ENCODE results near the gene BTNL3. TPM values are rescaled to one million over a fixed set of nuclear protein-coding genes. Genes with fewer than 3 reads are reported as not detected.

The BTNL3 gene
- total and polyA plus RNA-seq, 2 experiments from 2014 or later = 0.08 TPM; not detected in 1

DNA sequence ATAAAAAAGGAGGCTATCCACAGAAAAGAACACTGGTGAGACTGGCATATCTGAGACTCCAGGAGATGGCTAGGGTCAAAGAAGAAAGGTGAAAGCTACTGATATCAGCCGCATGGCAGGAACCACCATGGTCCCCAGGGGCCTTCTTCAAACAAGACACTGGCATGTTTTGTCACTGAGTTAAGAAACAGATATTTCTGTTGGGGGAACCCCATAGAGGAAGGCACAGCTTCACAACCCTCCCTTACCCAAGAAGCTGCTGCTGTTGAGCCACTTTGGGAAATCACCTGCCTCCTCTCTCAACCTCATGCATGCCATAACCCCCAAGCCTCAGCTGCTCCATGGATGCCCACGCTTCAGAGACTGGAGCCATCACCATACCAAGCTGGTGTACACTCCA, 13.3 kb upstream of the BTNL3 start (continued):
- TF ChIP-seq, protein P1, sequence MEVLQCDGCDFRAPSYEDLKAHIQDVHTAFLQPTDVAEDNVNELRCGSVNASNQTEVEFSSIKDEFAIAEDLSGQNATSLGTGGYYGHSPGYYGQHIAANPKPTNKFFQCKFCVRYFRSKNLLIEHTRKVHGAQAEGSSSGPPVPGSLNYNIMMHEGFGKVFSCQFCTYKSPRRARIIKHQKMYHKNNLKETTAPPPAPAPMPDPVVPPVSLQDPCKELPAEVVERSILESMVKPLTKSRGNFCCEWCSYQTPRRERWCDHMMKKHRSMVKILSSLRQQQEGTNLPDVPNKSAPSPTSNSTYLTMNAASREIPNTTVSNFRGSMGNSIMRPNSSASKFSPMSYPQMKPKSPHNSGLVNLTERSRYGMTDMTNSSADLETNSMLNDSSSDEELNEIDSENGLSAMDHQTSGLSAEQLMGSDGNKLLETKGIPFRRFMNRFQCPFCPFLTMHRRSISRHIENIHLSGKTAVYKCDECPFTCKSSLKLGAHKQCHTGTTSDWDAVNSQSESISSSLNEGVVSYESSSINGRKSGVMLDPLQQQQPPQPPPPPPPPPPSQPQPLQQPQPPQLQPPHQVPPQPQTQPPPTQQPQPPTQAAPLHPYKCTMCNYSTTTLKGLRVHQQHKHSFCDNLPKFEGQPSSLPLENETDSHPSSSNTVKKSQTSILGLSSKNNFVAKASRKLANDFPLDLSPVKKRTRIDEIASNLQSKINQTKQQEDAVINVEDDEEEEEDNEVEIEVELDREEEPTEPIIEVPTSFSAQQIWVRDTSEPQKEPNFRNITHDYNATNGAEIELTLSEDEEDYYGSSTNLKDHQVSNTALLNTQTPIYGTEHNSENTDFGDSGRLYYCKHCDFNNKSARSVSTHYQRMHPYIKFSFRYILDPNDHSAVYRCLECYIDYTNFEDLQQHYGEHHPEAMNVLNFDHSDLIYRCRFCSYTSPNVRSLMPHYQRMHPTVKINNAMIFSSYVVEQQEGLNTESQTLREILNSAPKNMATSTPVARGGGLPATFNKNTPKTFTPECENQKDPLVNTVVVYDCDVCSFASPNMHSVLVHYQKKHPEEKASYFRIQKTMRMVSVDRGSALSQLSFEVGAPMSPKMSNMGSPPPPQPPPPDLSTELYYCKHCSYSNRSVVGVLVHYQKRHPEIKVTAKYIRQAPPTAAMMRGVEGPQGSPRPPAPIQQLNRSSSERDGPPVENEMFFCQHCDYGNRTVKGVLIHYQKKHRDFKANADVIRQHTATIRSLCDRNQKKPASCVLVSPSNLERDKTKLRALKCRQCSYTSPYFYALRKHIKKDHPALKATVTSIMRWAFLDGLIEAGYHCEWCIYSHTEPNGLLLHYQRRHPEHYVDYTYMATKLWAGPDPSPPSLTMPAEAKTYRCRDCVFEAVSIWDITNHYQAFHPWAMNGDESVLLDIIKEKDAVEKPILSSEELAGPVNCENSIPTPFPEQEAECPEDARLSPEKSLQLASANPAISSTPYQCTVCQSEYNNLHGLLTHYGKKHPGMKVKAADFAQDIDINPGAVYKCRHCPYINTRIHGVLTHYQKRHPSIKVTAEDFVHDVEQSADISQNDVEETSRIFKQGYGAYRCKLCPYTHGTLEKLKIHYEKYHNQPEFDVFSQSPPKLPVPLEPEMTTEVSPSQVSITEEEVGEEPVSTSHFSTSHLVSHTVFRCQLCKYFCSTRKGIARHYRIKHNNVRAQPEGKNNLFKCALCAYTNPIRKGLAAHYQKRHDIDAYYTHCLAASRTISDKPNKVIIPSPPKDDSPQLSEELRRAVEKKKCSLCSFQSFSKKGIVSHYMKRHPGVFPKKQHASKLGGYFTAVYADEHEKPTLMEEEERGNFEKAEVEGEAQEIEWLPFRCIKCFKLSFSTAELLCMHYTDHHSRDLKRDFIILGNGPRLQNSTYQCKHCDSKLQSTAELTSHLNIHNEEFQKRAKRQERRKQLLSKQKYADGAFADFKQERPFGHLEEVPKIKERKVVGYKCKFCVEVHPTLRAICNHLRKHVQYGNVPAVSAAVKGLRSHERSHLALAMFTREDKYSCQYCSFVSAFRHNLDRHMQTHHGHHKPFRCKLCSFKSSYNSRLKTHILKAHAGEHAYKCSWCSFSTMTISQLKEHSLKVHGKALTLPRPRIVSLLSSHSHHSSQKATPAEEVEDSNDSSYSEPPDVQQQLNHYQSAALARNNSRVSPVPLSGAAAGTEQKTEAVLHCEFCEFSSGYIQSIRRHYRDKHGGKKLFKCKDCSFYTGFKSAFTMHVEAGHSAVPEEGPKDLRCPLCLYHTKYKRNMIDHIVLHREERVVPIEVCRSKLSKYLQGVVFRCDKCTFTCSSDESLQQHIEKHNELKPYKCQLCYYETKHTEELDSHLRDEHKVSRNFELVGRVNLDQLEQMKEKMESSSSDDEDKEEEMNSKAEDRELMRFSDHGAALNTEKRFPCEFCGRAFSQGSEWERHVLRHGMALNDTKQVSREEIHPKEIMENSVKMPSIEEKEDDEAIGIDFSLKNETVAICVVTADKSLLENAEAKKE (CRISPR knock-in tag; IDR thresholded peaks at IDR 0.05) = no peak
- no peak for TF ChIP-seq STAT1 (IDR thresholded peaks at IDR 0.05; ENCODE audit: unreplicated experiment)
- no peak for TF ChIP-seq JUNB (IDR thresholded peaks at IDR 0.05; ENCODE audit: unreplicated experiment)
- no peak for TF ChIP-seq ZNF114 (CRISPR knock-in tag; IDR thresholded peaks at IDR 0.05)
- no peak for TF ChIP-seq ZNF331 (CRISPR knock-in tag; IDR thresholded peaks at IDR 0.05; ENCODE audit: low read depth)
- no peak for TF ChIP-seq EZH2 (IDR thresholded peaks at IDR 0.05; ENCODE audit: low read depth, unreplicated experiment)

DNA sequence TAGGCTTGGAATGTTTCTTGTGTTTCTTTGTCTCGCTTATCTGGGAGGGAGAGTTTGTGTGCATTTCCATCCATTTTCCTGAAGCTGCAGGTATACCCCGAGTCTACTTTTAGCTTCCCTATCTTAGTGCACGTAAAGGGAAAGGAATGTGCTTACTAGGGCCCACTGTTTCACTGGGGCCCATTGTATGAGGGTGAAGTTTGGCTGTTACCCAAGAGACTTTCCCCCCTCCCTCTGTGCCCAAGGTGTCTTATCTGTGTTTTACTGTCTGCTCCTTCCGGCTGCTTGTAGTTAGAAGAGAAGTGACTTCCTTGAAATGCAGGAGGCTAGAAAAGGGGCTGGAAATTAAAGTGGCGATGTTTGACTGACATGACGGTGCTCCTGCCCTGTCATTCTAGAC, 12.1 kb upstream of the BTNL3 start:
- ATAC-seq = no peak
- Histone ChIP-seq H3K27me3 (ENCODE audit: insufficient read depth) (no peaks in the 10 kb centered on the region), H2AFZ (no peak overlapping the region), H3K27ac (ENCODE audit: low read depth) (no peak overlapping the region), H4K20me1 (replicated peaks; ENCODE audit: insufficient read depth) (no peaks in the 10 kb centered on the region), H3K4me3 (no peak overlapping the region), H3K9me2 (ENCODE audit: insufficient read depth) (no peaks in the 10 kb centered on the region), H3K4me1 (ENCODE audit: insufficient read depth) (no peaks in the 10 kb centered on the region), H3K4me2 (no peak overlapping the region), H3F3A (replicated peaks; ENCODE audit: low read depth) (no peaks in the 10 kb centered on the region), H3K79me2 (replicated peaks; ENCODE audit: insufficient read depth) (no peaks in the 10 kb centered on the region), H3K36me3 (ENCODE audit: insufficient read depth) (no peaks in the 10 kb centered on the region)
- Mint-ChIP-seq H3K36me3 (ENCODE audit: low read depth) (no peaks in the 10 kb centered on the region), H3K4me1 (no peaks in the 10 kb centered on the region), H3K4me3 (no peak overlapping the region), H3K27ac (no peak overlapping the region), H3K27me3 (ENCODE audit: insufficient read depth, low read depth, poor library complexity) (no peaks in the 10 kb centered on the region), H3K9me3 (no peaks in the 10 kb centered on the region)
- no peak for DNase-seq (ENCODE audit: low spot score)
- TF ChIP-seq NANOG (IDR thresholded peaks at IDR 0.05; ENCODE audit: borderline replicate concordance) (no peak), CREB1 (CRISPR knock-in tag; IDR thresholded peaks at IDR 0.05; ENCODE audit: low read depth) (no peak)
- TF ChIP-seq, protein P2, sequence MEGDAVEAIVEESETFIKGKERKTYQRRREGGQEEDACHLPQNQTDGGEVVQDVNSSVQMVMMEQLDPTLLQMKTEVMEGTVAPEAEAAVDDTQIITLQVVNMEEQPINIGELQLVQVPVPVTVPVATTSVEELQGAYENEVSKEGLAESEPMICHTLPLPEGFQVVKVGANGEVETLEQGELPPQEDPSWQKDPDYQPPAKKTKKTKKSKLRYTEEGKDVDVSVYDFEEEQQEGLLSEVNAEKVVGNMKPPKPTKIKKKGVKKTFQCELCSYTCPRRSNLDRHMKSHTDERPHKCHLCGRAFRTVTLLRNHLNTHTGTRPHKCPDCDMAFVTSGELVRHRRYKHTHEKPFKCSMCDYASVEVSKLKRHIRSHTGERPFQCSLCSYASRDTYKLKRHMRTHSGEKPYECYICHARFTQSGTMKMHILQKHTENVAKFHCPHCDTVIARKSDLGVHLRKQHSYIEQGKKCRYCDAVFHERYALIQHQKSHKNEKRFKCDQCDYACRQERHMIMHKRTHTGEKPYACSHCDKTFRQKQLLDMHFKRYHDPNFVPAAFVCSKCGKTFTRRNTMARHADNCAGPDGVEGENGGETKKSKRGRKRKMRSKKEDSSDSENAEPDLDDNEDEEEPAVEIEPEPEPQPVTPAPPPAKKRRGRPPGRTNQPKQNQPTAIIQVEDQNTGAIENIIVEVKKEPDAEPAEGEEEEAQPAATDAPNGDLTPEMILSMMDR (conservative IDR thresholded peaks at IDR 0.05; ENCODE audit: low read depth in 2 of 2) = no peak
- TF ChIP-seq, protein P3, sequence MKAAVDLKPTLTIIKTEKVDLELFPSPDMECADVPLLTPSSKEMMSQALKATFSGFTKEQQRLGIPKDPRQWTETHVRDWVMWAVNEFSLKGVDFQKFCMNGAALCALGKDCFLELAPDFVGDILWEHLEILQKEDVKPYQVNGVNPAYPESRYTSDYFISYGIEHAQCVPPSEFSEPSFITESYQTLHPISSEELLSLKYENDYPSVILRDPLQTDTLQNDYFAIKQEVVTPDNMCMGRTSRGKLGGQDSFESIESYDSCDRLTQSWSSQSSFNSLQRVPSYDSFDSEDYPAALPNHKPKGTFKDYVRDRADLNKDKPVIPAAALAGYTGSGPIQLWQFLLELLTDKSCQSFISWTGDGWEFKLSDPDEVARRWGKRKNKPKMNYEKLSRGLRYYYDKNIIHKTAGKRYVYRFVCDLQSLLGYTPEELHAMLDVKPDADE (IDR thresholded peaks at IDR 0.05) = no peak

Measured in GM23338 (cell line).